Lower leg skin (tissue), 3 donors: ENCODE results near the gene TPK1.

Experiments used
- CTCF ChIP-seq, 3 donors: fragments of 450-650 bp; IDR thresholded peaks; one replicate each; pipeline ENCODE4 v1.5.1; 2016; ENCODE audit warnings: antibody characterized with exemption in 3 of 3, mild to moderate bottlenecking in 3 of 3, moderate library complexity in 2 of 3
- POLR2A ChIP-seq, 2 donors: fragments of 450-650 bp; IDR thresholded peaks; one replicate each; pipeline ENCODE4 v1.6.1; 2016 to 2017; ENCODE audit warnings: antibody characterized with exemption in 2 of 2, mild to moderate bottlenecking in 1 of 2, moderate library complexity in 1 of 2

GRCh38 chr7:144641389-144642044 is 194.3 kb downstream of the TPK1 start:
- TF ChIP-seq POLR2A (IDR thresholded peaks at IDR 0.05) (no peak), CTCF (IDR thresholded peaks at IDR 0.05) (no peak)
